HG02973 (cell line): Measurements from ENCODE around the gene OR51G2.

Source experiments
- ATAC-seq: cut with Tn5 transposase; IDR thresholded peaks from one replicate; pipeline ENCODE4 v1.9.1; 2021; ENCODE audit warnings: moderate library complexity; ENCODE audit not compliant: unreplicated experiment

The OR51G2 gene

GRCh38 chr11:4881188-4881587, 38.0 kb downstream of the OR51G2 start:
- ATAC-seq, result no peak

- ATAC-seq, result no peak
Observed at GRCh38 chr11:4865855-4866254, 53.3 kb downstream of the OR51G2 start.

DNA sequence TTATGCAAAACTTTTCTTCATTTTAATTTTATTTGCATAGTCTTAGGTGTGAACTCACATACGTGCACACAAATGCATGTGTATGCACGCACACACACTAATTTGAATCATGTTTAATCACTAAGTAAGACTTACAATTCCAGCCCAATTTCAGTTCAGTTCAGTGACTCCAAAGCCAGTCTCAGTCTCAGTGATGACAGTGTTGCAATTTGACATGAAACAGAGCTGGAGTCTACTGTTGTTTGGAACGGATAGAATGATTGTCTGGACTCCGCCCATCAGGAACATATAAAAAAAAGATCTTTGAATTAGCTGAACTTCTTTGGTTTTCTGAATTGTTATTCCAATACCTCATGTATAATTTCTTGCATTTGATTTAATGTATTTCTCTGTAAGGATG, 55.3 kb downstream of the OR51G2 start:
- no peak for ATAC-seq
